Dermis blood vessel endothelial cell (primary cell): ENCODE data around the gene NRARP. TPM values are rescaled to one million over a fixed set of nuclear protein-coding genes. Genes with fewer than 3 reads are reported as not detected.

Experiments
- DNase-seq: peaks from one replicate; pipeline ENCODE4 v3.0.0; 2010
- total RNA-seq: library from RNA; depleted of rRNA; stranded (reverse); fragments of >200 nt; gene quantifications from 2 replicates; pipeline ENCODE4 v1.2.3, GENCODE V29; 2014

The NRARP gene
- total RNA-seq, 1 donor from 2014 or later: 64.3 TPM

GRCh38 chr9:137297966-137298365 lies 4.1 kb downstream of the NRARP start:
- peak; percentile 40 for DNase-seq

- DNase-seq: peak; percentile 96
These were observed 5.1 kb downstream of the NRARP start for GRCh38 chr9:137296670-137297664.

- DNase-seq: peak; percentile 46
These were observed 6.0 kb downstream of the NRARP start for GRCh38 chr9:137295849-137296669.

GRCh38 chr9:137295238-137295811 lies 6.7 kb downstream of the NRARP start:
- peak; percentile 67 for DNase-seq

GRCh38 chr9:137294681-137295237 lies 7.3 kb downstream of the NRARP start:
- peak; percentile 80 for DNase-seq

- DNase-seq: peak; percentile 81
These were observed 7.9 kb downstream of the NRARP start for GRCh38 chr9:137294091-137294680.

GRCh38 chr9:137293482-137294090 lies 8.5 kb downstream of the NRARP start:
- DNase-seq: no peak

GRCh38 chr9:137293094-137293481 lies 9.0 kb downstream of the NRARP start:
- DNase-seq: no peak

GRCh38 chr9:137286975-137287383 lies 15.1 kb downstream of the NRARP start:
- DNase-seq: peak; percentile 92

- DNase-seq: no peak
These were observed 20.5 kb downstream of the NRARP start for GRCh38 chr9:137281345-137282116.

- peak; percentile 65 for DNase-seq
These were observed 21.4 kb downstream of the NRARP start for GRCh38 chr9:137280474-137281344.

GRCh38 chr9:137279741-137280473 lies 22.2 kb downstream of the NRARP start:
- no peak for DNase-seq

- no peak for DNase-seq
These were observed 23.1 kb downstream of the NRARP start for GRCh38 chr9:137278721-137279711.

GRCh38 chr9:137278061-137278701 lies 23.9 kb downstream of the NRARP start:
- peak; percentile 48 for DNase-seq

- peak; percentile 95 for DNase-seq
These were observed 24.6 kb downstream of the NRARP start, which contains the start of gene TOR4A for GRCh38 chr9:137277329-137278041. TOR4A (plus strand) TSS chr9:137277726; CDS start chr9:137278690, 964 bp downstream.
